Spleen (tissue), 7 donors: ENCODE data around the gene BRCA1.

Experiments
- CTCF ChIP-seq, 11 experiments: fragments of 200-600 bp in 7 of 11; fragments of 450-650 bp in 4 of 11; sonication (generic) in 4 of 11; IDR thresholded peaks in 8 of 11; conservative IDR thresholded peaks in 3 of 11; 1 replicate in 7 of 11; 2 replicates in 4 of 11; pipeline versions ENCODE4 v1.4.0 to v1.8.0; 2016 to 2021; ENCODE audit warnings: antibody characterized with exemption in 11 of 11, inconsistent platforms in 4 of 11, mild to moderate bottlenecking in 1 of 11
- POLR2AphosphoS5 ChIP-seq, 3 donors: sonication (generic); formaldehyde crosslinking; IDR thresholded peaks; one replicate each; pipeline ENCODE4 v1.5.1; 2017; ENCODE audit warnings: antibody characterized with exemption in 3 of 3
- donor health status: DM: no; HTN: no; CAD: no; lungs with moderate emphysema.
- donor health status: DM: no; HTN: no; CAD: no.
- donor health status: DM: no; HTN: no; CAD: no.

GRCh38 chr17:43126911-43127290 is 1.7 kb upstream of the BRCA1 start:
- TF ChIP-seq CTCF (IDR thresholded peaks at IDR 0.05 in 8 of 11, conservative IDR thresholded peaks at IDR 0.05 in 3 of 11) (no peak), POLR2AphosphoS5 (IDR thresholded peaks at IDR 0.05) (no peak)
